Trophoblast cell (in vitro differentiated cells and primary cell): ENCODE data around the gene AP4E1.
"Not testable (repeated sequence)": the region's sequence is repeated elsewhere in the genome, so short reads cannot be mapped to it uniquely, and the experiment has no call there.

Source experiments
- DNase-seq, 2 donors: peaks; one replicate each; pipeline ENCODE4 v3.0.0-alpha.2; 2016
- H2AFZ ChIP-seq: 2 replicates; pipeline ENCODE4 v1.6.1; 2013; ENCODE audit warnings: low read length, moderate library complexity, mild to moderate bottlenecking; ENCODE audit not compliant: insufficient read depth, poor library complexity
- H2AK5ac ChIP-seq: 2 replicates; pipeline ENCODE4 v1.6.1; 2013; ENCODE audit warnings: mild to moderate bottlenecking, low read length
- H2BK120ac ChIP-seq: 2 replicates; pipeline ENCODE4 v1.6.1; 2013; ENCODE audit warnings: low read length, mild to moderate bottlenecking, moderate library complexity; ENCODE audit not compliant: insufficient read depth, poor library complexity
- H2BK12ac ChIP-seq: 2 replicates; pipeline ENCODE4 v1.6.1; 2013; ENCODE audit warnings: mild to moderate bottlenecking, low read length, moderate library complexity
- H2BK5ac ChIP-seq: 2 replicates; pipeline ENCODE4 v1.6.1; 2013; ENCODE audit warnings: low read length, low read depth, moderate library complexity, mild to moderate bottlenecking; ENCODE audit not compliant: poor library complexity
- H3K14ac ChIP-seq: 2 replicates; pipeline ENCODE4 v1.6.1; 2013; ENCODE audit warnings: mild to moderate bottlenecking, low read length
- H3K18ac ChIP-seq: 2 replicates; pipeline ENCODE4 v1.6.1; 2013; ENCODE audit warnings: mild to moderate bottlenecking, low read length
- H3K23ac ChIP-seq: 2 replicates; pipeline ENCODE4 v1.6.1; 2013; ENCODE audit warnings: low read length
- H3K27ac ChIP-seq: 2 replicates; pipeline ENCODE4 v1.5.1; 2013; ENCODE audit warnings: low read depth, mild to moderate bottlenecking, inconsistent platforms, low read length, moderate library complexity
- H3K27me3 ChIP-seq: 2 replicates; pipeline ENCODE4 v1.6.1; 2013; ENCODE audit warnings: inconsistent platforms, mild to moderate bottlenecking, low read length, moderate library complexity; ENCODE audit not compliant: insufficient read depth
- H3K36me3 ChIP-seq, 2 experiments: 1 replicate in 1 of 2; 2 replicates in 1 of 2; pipeline ENCODE4 v1.6.1; 2013; ENCODE audit warnings: low read length in 2 of 2, mild to moderate bottlenecking in 2 of 2, moderate library complexity in 1 of 2; ENCODE audit not compliant: insufficient read depth in 2 of 2, control insufficient read depth in 1 of 2
- H3K4ac ChIP-seq: 2 replicates; pipeline ENCODE4 v1.6.1; 2013; ENCODE audit warnings: low read depth, mild to moderate bottlenecking, low read length, moderate library complexity
- H3K4me1 ChIP-seq, 2 experiments: 1 replicate in 1 of 2; 2 replicates in 1 of 2; pipeline ENCODE4 v1.6.1; 2013; ENCODE audit warnings: low read length in 2 of 2, mild to moderate bottlenecking in 2 of 2, moderate library complexity in 1 of 2; ENCODE audit not compliant: insufficient read depth in 2 of 2, control insufficient read depth in 1 of 2
- H3K4me2 ChIP-seq: 2 replicates; pipeline ENCODE4 v1.6.1; 2013; ENCODE audit warnings: inconsistent platforms, mild to moderate bottlenecking, low read length, moderate library complexity
- H3K4me3 ChIP-seq: 2 replicates; pipeline ENCODE4 v1.5.1; 2013; ENCODE audit warnings: mild to moderate bottlenecking, low read depth, low read length, inconsistent platforms
- H3K79me1 ChIP-seq: one replicate; pipeline ENCODE4 v1.6.1; 2013; ENCODE audit warnings: low read length
- H3K79me2 ChIP-seq: 2 replicates; pipeline ENCODE4 v1.6.1; 2013; ENCODE audit warnings: low read length, mild to moderate bottlenecking; ENCODE audit not compliant: control insufficient read depth, insufficient read depth, poor library complexity
- H3K9ac ChIP-seq: 2 replicates; pipeline ENCODE4 v1.6.1; 2013; ENCODE audit warnings: mild to moderate bottlenecking, low read length
- H3K9me3 ChIP-seq: 2 replicates; pipeline ENCODE4 v1.6.1; 2013; ENCODE audit warnings: low read depth, mild to moderate bottlenecking, control low read depth, inconsistent platforms, low read length; ENCODE audit not compliant: insufficient read depth
- H4K12ac ChIP-seq: 2 replicates; pipeline ENCODE4 v1.6.1; 2013; ENCODE audit warnings: low read depth, mild to moderate bottlenecking, low read length, moderate library complexity
- H4K8ac ChIP-seq: 2 replicates; pipeline ENCODE4 v1.6.1; 2013; ENCODE audit warnings: low read depth, mild to moderate bottlenecking, low read length, moderate library complexity
- H4K91ac ChIP-seq: one replicate; pipeline ENCODE4 v1.6.1; 2013; ENCODE audit warnings: low read depth, mild to moderate bottlenecking, low read length, moderate library complexity
- WGBS: extraction: QIAGEN DNeasy Blood & Tissue Kit; methylation state at CpG from one replicate; pipeline ENCODE4 v1.1.7; 2013; ENCODE audit warnings: missing lambda C conversion rate; ENCODE audit not compliant: insufficient read length, insufficient coverage; ENCODE audit errors: extremely low coverage; 5-methylcytosine and 5-hydroxymethylcytosine counted together

The AP4E1 gene

GRCh38 chr15:50875238-50875637 is 33.2 kb upstream of the AP4E1 start:
- not testable (repeated sequence) for H3K27me3 ChIP-seq, H3K36me3 ChIP-seq, H3K4me1 ChIP-seq, H2BK12ac ChIP-seq, H3K4ac ChIP-seq, H3K9ac ChIP-seq, H4K12ac ChIP-seq, H4K91ac ChIP-seq, H3K9me3 ChIP-seq, H3K18ac ChIP-seq, H2BK120ac ChIP-seq, H3K4me2 ChIP-seq, H2BK5ac ChIP-seq, H2AFZ ChIP-seq, H3K4me3 ChIP-seq, H3K14ac ChIP-seq, DNase-seq, H3K23ac ChIP-seq, H4K8ac ChIP-seq, H3K79me2 ChIP-seq, H2AK5ac ChIP-seq
- Histone ChIP-seq H3K27ac (peak overlapping the region; percentile 81), H3K79me1 (peaks cover 13% of the 10 kb centered on the region)
- no CpG with 5 or more reads among the region's 3 CpGs for WGBS

GRCh38 chr15:50876260-50876988 is 32.1 kb upstream of the AP4E1 start:
- Histone ChIP-seq H3K79me1 (peaks cover 12% of the 10 kb centered on the region), H4K12ac (no peak overlapping the region), H2AFZ (no peak overlapping the region), H3K4ac (no peak overlapping the region), H3K9me3 (no peaks in the 10 kb centered on the region), H3K4me3 (no peak overlapping the region), H3K9ac (no peak overlapping the region), H3K14ac (no peak overlapping the region), H3K27me3 (no peaks in the 10 kb centered on the region), H3K27ac (no peak overlapping the region), H3K18ac (no peak overlapping the region), H2BK5ac (peak overlapping the region; percentile 73), H4K91ac (peak overlapping the region; percentile 43), H3K23ac (no peak overlapping the region), H2BK120ac (peak overlapping the region; percentile 96), H2BK12ac (peak overlapping the region; percentile 95), H3K36me3 (no peaks in the 10 kb centered on the region), H2AK5ac (no peak overlapping the region), H3K4me1 (peaks cover 0 to 4% of the 10 kb centered on the region in 2 experiments), H3K79me2 (no peaks in the 10 kb centered on the region), H4K8ac (peak overlapping the region; percentile 60), H3K4me2 (peak overlapping the region; percentile 52)
- DNase-seq, result peak in 1 of 2 donors; percentile 20
- WGBS, result no CpG with 5 or more reads among the region's 19 CpGs

GRCh38 chr15:50876989-50877360 is 31.5 kb upstream of the AP4E1 start:
- H3K14ac ChIP-seq, result no peak overlapping the region
- H2BK5ac ChIP-seq, result no peak overlapping the region
- no peak overlapping the region for H3K27ac ChIP-seq
- H3K4me2 ChIP-seq, result peak overlapping the region; percentile 52
- H3K23ac ChIP-seq, result no peak overlapping the region
- H3K79me1 ChIP-seq, result peaks cover 14% of the 10 kb centered on the region
- no peak overlapping the region for H2AK5ac ChIP-seq
- peak overlapping the region; percentile 78 for H2AFZ ChIP-seq
- no peak overlapping the region for H4K12ac ChIP-seq
- H3K4ac ChIP-seq, result no peak overlapping the region
- peak; percentile 77 to 97 for DNase-seq
- no peaks in the 10 kb centered on the region for H3K27me3 ChIP-seq
- no peak overlapping the region for H4K8ac ChIP-seq
- no peak overlapping the region for H2BK120ac ChIP-seq
- no peaks in the 10 kb centered on the region for H3K79me2 ChIP-seq
- no peak overlapping the region for H3K9ac ChIP-seq
- no CpG with 5 or more reads among the region's 8 CpGs for WGBS
- H3K18ac ChIP-seq, result no peak overlapping the region
- H3K9me3 ChIP-seq, result no peaks in the 10 kb centered on the region
- no peak overlapping the region for H3K4me3 ChIP-seq
- H2BK12ac ChIP-seq, result peak overlapping the region; percentile 71
- peak overlapping the region; percentile 2 for H4K91ac ChIP-seq
- peaks cover 0 to 5% of the 10 kb centered on the region in 2 experiments for H3K4me1 ChIP-seq
- no peaks in the 10 kb centered on the region for H3K36me3 ChIP-seq

GRCh38 chr15:50879016-50879617 is 29.4 kb upstream of the AP4E1 start:
- H3K23ac ChIP-seq, result no peak overlapping the region
- no peak overlapping the region for H3K18ac ChIP-seq
- no peak overlapping the region for H2AFZ ChIP-seq
- H4K8ac ChIP-seq, result no peak overlapping the region
- no peak overlapping the region for H2BK5ac ChIP-seq
- no CpG with 5 or more reads among the region's 4 CpGs for WGBS
- no peak overlapping the region for H2AK5ac ChIP-seq
- no peak overlapping the region for H4K12ac ChIP-seq
- H2BK120ac ChIP-seq, result no peak overlapping the region
- DNase-seq, result no peak
- H4K91ac ChIP-seq, result no peak overlapping the region
- peaks cover 0 to 10% of the 10 kb centered on the region in 2 experiments for H3K4me1 ChIP-seq
- H3K4me2 ChIP-seq, result no peak overlapping the region
- no peaks in the 10 kb centered on the region for H3K36me3 ChIP-seq
- H3K9me3 ChIP-seq, result no peaks in the 10 kb centered on the region
- H3K4ac ChIP-seq, result no peak overlapping the region
- no peak overlapping the region for H3K14ac ChIP-seq
- H3K4me3 ChIP-seq, result no peak overlapping the region
- peaks cover 14% of the 10 kb centered on the region for H3K79me1 ChIP-seq
- no peak overlapping the region for H2BK12ac ChIP-seq
- no peak overlapping the region for H3K9ac ChIP-seq
- no peak overlapping the region for H3K27ac ChIP-seq
- H3K79me2 ChIP-seq, result no peaks in the 10 kb centered on the region
- H3K27me3 ChIP-seq, result no peaks in the 10 kb centered on the region
